HL-60 (cell line): ENCODE results near the gene ZNF320.
"Not testable (repeated sequence)": the region's sequence is repeated elsewhere in the genome, so short reads cannot be mapped to it uniquely, and the experiment has no call there.

Source experiments
- DNase-seq, 2 experiments: peaks; one replicate each; pipeline ENCODE4 v3.0.0-alpha.2; 2010 to 2020; ENCODE audit warnings: low read depth in 1 of 2, low spot score in 1 of 2
- H3K27ac ChIP-seq: fragments of 250-450 bp; sonication (Bioruptor Pico); replicated peaks from 2 replicates; pipeline ENCODE4 v1.5.1; 2020; ENCODE audit warnings: mild to moderate bottlenecking, moderate library complexity
- H3K27me3 ChIP-seq: fragments of 250-450 bp; sonication (Bioruptor Pico); 2 replicates; pipeline ENCODE4 v1.5.1; 2021; ENCODE audit warnings: mild to moderate bottlenecking, moderate library complexity; ENCODE audit not compliant: insufficient read depth, poor library complexity, severe bottlenecking
- H3K4me3 ChIP-seq: replicated peaks from 2 replicates; pipeline ENCODE4 v1.5.1; 2011; ENCODE audit warnings: mild to moderate bottlenecking, control low read depth, low read length; ENCODE audit not compliant: insufficient read depth
- GABPA ChIP-seq: IDR thresholded peaks from 2 replicates; pipeline ENCODE4 v1.6.1; 2012; ENCODE audit warnings: low read depth
- POLR2AphosphoS5 ChIP-seq: IDR thresholded peaks from 2 replicates; pipeline ENCODE4 v1.6.1; 2012; ENCODE audit warnings: low read depth
- SPI1 ChIP-seq: IDR thresholded peaks from 2 replicates; pipeline ENCODE4 v1.6.1; 2012; ENCODE audit warnings: low read depth, mild to moderate bottlenecking, borderline replicate concordance
- TF ChIP-seq, protein P1 (sequence below): IDR thresholded peaks from one replicate; pipeline ENCODE4 v1.5.1; 2011; ENCODE audit warnings: low read length, control low read depth, inconsistent platforms; ENCODE audit not compliant: insufficient read depth
- TF ChIP-seq, protein P2 (sequence below): IDR thresholded peaks from 2 replicates; pipeline ENCODE4 v1.6.1; 2012; ENCODE audit warnings: low read depth; ENCODE audit not compliant: insufficient replicate concordance

ZNF320 gene

DNA sequence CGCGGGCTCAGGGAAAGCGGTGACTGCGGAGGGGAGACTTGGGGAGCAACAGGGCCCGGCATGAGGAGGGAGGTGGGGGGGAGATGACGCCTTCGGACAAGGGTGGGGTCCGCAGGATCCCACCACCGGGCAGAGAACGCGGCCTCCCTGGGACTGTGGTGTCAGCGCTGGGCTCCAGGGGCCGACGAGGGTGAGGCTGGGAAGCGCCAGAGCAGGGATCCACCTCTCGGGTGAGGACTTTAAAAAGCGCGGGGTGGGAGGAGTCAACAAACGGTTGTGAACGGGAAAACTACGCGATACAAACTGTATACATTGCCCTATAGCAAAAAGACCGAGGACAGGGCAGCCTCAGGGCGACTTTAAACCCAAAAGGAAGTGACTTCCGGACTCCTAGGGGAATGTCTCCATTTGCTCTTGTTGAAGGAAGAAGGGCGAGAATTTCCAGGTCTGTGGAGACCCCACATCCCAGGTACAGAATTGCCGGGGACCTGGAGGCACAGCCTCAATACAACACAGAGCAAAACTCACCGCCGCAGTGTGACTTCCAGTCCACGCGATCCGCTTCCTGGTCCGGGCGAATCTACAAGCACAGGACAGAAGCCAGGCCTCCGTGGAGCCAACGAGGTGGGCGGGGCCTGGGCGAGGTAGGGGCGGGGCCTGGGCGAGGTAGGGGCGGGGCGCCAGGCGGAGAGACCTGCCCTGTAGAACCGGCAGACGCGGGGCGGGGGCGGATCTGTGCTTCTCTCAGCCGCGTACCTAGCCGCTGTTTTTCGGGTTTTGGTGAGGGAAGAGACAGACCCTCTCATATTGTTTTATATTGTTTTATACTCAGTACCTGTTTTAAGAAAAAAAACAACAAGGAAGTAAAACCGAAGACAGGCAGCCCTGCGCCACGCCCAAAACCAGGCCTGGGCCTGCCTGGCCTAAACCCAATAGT, 25.7 kb upstream of the ZNF320 start, which contains the start of gene ZNF888:
Gene ZNF888, minus strand, starts transcription at position 588 of the 937 bp plus-strand sequence. CDS start 5,555 bp downstream, outside the sequence.
- Histone ChIP-seq H3K27me3 (no peaks in the 10 kb centered on the region), H3K27ac (peak within 1 kb of the TSS; percentile 96), H3K4me3 (peak within 1 kb of the TSS; percentile 52)
- TF ChIP-seq GABPA, result no peak
- TF ChIP-seq POLR2AphosphoS5, result peak; percentile 94
- DNase-seq, result peak; percentile 82 to 89

DNA sequence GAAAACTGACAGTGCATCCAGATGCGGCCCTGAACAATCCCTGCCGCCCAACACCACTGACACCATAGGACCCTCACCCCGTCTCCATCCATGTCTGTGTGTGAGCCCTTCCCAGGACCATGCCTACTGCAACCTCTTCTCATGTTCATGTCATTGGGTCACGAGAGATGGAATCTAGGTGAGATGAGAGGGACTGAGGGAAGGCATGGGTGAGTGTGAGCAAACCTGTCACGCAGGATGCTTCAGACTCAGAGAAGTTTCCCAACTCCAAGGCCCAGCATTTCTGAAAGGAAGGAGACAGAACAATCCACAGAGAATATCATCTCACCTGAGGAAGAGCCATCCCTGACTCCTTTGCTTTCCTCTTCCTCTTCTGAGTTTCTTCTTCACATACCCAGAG, 20.1 kb upstream of the ZNF320 start:
- no peak overlapping the region for H3K4me3 ChIP-seq
- H3K27ac ChIP-seq, result no peak overlapping the region

DNA sequence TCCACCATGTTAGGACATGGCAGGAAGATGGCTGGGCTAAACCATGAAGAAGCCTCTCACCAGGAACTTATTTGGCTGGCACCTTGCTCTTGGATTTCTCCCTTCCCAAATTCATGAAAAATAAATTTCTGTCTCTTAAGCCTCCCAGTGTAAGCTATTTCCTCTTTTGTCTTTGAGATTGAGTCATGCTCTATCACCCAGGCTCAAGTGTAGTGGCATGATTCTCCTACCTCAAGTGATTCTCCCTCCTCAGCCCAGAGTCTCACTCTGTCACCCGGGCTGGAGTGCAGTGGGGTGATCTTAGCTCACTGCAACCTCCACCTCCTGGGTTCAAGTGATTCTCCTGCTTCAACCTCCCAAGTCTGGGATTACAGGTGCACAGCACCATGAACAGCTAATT, 13.2 kb upstream of the ZNF320 start:
- TF ChIP-seq POLR2AphosphoS5 (no peak), GABPA (no peak), SPI1 (no peak)
- TF ChIP-seq, protein P1, sequence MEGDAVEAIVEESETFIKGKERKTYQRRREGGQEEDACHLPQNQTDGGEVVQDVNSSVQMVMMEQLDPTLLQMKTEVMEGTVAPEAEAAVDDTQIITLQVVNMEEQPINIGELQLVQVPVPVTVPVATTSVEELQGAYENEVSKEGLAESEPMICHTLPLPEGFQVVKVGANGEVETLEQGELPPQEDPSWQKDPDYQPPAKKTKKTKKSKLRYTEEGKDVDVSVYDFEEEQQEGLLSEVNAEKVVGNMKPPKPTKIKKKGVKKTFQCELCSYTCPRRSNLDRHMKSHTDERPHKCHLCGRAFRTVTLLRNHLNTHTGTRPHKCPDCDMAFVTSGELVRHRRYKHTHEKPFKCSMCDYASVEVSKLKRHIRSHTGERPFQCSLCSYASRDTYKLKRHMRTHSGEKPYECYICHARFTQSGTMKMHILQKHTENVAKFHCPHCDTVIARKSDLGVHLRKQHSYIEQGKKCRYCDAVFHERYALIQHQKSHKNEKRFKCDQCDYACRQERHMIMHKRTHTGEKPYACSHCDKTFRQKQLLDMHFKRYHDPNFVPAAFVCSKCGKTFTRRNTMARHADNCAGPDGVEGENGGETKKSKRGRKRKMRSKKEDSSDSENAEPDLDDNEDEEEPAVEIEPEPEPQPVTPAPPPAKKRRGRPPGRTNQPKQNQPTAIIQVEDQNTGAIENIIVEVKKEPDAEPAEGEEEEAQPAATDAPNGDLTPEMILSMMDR, result no peak
- TF ChIP-seq, protein P2, sequence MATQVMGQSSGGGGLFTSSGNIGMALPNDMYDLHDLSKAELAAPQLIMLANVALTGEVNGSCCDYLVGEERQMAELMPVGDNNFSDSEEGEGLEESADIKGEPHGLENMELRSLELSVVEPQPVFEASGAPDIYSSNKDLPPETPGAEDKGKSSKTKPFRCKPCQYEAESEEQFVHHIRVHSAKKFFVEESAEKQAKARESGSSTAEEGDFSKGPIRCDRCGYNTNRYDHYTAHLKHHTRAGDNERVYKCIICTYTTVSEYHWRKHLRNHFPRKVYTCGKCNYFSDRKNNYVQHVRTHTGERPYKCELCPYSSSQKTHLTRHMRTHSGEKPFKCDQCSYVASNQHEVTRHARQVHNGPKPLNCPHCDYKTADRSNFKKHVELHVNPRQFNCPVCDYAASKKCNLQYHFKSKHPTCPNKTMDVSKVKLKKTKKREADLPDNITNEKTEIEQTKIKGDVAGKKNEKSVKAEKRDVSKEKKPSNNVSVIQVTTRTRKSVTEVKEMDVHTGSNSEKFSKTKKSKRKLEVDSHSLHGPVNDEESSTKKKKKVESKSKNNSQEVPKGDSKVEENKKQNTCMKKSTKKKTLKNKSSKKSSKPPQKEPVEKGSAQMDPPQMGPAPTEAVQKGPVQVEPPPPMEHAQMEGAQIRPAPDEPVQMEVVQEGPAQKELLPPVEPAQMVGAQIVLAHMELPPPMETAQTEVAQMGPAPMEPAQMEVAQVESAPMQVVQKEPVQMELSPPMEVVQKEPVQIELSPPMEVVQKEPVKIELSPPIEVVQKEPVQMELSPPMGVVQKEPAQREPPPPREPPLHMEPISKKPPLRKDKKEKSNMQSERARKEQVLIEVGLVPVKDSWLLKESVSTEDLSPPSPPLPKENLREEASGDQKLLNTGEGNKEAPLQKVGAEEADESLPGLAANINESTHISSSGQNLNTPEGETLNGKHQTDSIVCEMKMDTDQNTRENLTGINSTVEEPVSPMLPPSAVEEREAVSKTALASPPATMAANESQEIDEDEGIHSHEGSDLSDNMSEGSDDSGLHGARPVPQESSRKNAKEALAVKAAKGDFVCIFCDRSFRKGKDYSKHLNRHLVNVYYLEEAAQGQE, result no peak
- H3K4me3 ChIP-seq, result no peak overlapping the region
- no peaks in the 10 kb centered on the region for H3K27me3 ChIP-seq
- DNase-seq, result no peak
- no peak overlapping the region for H3K27ac ChIP-seq

More for the DNA sequence above, 20.1 kb upstream of the ZNF320 start:
- no peaks in the 10 kb centered on the region for H3K27me3 ChIP-seq
- DNase-seq, result no peak
- no peak for TF ChIP-seq POLR2AphosphoS5
- TF ChIP-seq, protein P2, result no peak

DNA sequence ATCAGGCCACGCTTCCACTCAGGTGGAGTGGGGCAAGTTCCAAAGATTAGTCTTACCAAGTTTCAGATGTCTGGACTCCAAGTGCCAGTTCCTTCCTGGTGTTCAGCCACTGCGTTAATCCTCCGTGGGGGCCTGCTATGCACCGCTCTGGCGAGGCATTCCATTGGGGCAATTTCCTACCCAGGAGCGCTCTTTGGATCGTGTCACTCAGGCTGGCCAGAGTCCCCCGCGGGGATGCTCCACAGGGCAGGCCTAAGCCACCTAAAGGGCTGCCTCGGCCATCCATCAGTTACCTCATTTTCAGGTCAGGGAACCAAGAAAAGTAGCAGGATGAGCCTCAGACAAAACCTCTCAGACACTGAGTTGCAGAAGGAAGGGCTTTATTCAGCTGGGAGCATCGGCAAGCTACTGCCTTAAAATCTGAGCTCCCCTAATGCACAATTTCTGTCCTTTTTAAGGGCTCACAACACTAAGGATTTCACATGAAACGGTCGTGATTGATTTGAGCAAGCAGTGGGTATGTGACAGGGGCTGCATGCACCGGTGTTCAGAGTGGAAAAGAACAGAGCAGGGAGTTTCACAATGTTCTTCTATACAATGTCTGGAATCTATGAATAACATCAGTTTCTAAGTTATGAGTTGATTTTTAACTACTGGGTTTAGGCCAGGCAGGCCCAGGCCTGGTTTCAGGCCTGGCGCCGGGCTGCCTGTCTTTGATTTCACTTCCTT, 6.8 kb upstream of the ZNF320 start:
- not testable (repeated sequence) for H3K27me3 ChIP-seq, H3K4me3 ChIP-seq, DNase-seq, H3K27ac ChIP-seq

DNA sequence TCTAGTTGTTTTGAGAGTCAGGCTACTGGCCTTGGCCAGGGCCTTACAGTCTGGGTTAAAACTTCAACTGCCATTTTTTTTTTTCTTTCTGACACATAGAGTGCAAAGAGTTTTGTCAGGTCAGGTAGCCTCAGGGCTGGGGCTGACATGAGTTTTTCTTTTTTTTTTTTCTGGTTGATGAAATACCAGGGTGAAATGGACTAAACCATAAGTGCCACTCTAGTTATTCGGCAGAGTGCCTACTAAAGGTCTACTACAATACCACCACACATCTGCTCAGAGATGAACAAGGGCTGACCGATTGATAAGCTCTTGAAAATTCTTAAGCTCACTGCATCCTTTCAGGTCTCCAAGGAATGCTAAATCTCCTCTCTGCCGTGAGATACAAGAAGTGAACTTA, 4.4 kb upstream of the ZNF320 start:
- TF ChIP-seq, protein P2, result no peak
- TF ChIP-seq, protein P1, result no peak
- no peak for TF ChIP-seq GABPA
- no peak for TF ChIP-seq SPI1
- no peak for TF ChIP-seq POLR2AphosphoS5

DNA sequence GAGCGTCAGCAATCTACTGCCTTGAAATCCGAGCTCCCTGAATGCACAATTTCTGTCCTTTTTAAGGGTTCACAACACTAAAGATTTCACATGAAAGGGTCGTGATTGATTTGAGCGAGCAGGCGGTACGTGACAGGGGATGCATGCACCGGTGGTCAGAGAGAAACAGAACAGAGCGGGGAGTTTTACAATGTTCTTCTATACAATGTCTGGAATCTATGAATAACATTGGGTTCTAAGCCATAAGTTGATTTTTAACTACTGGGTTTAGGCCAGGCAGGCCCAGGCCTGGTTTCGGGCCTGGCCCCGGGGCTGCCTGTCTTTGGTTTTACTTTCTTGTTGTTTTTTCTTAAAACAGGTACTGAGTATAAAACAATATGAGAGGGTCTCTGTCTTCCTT, 1.2 kb upstream of the ZNF320 start:
- H3K4me3 ChIP-seq, H3K27me3 ChIP-seq, H3K27ac ChIP-seq, DNase-seq: not testable (repeated sequence)

More for the DNA sequence above, 4.4 kb upstream of the ZNF320 start:
- H3K27ac ChIP-seq, result no peak overlapping the region
- no peaks in the 10 kb centered on the region for H3K27me3 ChIP-seq
- H3K4me3 ChIP-seq, result no peak overlapping the region
- DNase-seq, result no peak
